Activated effector memory CD4-positive, alpha-beta T cell treated with Interleukin-2 at 50 U/mL for 16 hours (primary cell): ENCODE measurements around the gene PLPP1.

ENCODE experiments used
- DNase-seq: peaks from one replicate; pipeline ENCODE4 v3.0.0-alpha.2; 2020

The PLPP1 gene

DNA sequence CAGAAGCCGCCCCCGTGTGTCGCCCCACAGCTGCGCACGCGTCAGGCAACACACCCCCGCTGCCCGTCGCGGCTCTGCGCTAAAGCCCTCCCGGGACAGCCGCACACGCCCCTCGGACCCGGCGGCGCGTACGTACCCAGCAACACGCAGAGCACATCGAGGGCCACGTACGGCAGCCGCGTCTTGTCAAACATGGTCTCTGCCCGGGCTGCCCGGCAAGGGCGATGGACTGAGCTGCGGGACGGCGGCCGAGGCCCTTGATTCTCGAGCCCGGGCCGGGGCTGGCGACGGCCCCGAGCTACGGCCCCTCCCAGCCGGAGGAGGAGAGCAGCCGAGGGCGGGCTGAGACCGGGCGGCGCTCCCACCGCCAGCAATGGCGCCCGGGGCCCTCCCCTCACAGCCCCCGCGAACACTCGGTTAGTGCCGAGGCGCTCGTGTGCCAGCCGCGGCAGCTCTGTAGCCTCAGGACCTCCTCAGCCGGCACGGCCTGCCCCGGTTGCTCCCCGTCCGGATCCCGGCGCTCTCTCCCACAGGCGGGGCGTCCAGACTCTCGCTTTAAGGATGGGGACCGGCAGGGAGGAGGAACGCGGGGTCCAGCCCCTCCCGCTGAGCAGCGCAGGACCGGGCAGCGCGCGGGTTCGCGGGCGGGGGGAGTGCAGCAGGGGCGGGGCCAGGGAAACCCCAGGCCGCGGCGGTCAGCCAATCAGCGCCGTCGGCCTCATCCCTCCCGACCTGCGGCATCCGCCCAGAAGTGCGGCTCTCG lies at the start of gene PLPP1:
TSS of gene PLPP1 (minus strand) at position 529 of the 763 bp plus-strand sequence. CDS start at position 194, 335 bp downstream.
- DNase-seq, result peak; percentile 77

DNA sequence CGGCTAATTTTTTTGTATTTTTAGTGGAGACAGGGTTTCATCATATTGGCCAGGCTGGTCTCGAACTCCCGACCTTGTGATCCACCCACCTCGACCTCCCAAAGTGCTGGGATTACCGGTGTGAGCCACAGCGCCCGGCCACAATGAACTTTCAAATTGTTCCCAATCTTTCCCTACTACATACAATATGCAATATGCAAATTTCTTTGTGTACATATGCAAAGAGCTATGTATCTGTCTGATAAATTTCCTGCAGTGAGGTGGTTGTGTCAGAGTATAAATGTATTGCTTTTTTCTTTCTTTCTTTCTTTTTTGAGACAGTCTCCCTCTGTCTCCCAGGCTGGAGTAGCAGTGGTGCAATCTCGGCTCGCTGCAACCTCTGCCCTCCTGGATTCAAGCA lies 48.8 kb upstream of the PLPP1 start:
- DNase-seq, result no peak

DNA sequence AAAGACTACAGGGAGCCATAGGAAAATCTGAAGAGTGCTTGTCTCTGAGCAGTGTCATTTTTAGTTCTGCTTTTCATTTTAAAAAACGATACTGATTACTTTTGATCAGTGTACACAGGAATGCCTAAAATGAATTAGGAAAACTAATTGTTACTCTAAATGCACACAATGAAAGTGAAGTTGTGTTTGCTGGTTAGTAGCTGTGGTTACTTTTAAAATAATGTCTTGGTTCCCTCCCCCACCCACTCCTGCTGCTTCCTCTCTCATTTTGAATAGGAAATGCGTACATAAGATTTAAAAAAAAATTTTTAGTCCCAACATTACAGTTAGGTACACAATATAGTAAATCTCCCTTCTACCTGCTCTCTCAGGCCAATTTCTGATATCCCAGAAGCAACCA lies 47.5 kb upstream of the PLPP1 start:
- DNase-seq, result no peak

DNA sequence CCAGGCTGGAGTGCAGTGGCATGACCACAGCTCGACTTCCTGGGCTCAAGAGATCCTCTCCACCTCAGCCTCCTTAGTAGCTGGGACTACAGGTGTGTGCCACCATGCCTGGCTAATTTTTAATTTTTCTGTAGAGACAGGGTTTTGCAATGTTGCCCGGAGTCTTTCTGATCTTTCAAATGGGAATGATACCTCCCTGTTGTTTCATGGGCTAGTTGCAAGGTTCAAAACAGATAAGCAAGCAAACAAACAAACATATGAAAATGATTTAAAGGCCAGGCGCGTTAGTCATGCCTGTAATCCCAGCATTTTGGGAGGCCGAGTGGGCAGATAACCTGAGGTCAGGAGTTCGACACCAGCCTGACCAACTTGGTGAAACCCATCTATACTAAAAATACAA lies 45.3 kb upstream of the PLPP1 start:
- no peak for DNase-seq

DNA sequence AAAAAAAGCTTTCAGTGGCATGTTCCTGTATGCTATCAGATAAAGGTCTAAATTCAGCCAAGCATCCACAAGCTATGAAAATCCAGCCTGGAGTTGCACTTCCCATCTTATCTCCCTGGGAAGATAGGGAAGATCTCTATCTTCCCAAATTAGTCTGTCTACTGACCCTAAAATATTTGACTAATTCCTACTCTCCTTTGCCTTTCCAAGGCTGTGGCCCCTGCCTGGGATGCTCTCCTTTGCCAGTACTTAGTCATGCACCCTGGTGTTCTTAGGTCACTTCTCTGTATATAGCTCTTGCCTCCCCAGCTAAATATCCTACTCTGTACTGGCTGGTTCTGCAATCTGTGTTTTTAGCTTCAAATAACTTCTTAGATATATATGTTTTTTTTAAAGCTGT lies 44.0 kb upstream of the PLPP1 start:
- DNase-seq, result no peak

DNA sequence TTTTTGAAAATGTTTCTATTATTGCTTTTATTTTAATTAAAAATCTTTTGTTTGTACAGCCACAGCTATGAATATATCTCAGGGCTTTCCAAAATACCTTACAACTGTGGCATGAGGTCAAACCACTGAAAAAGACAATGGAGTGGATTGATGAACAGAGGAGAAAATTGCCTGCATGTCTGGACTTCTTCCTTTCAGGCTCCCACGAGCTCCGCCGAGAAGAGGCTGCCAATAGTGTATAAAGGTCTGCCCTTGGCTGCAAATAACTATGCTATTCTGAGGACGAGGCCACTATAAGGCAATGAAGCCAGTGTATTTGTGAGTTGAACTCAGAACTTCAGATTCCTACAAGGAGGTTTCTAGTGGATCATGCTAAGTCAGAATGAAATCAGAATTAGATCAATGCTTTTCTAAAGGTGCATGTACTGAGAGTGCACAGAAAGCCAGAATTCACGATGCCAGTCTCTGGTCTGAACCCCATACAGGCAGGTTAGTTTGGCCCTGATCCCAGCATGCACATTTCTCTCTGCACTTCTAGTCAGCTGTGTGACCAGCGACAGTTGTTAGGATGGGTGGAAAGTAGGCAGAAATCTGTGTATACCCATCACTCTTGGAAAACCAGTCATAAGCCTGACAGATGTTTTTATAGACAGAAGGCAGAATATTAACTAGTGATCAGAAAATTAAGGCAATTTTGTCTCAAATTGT lies 42.7 kb upstream of the PLPP1 start:
- no peak for DNase-seq

DNA sequence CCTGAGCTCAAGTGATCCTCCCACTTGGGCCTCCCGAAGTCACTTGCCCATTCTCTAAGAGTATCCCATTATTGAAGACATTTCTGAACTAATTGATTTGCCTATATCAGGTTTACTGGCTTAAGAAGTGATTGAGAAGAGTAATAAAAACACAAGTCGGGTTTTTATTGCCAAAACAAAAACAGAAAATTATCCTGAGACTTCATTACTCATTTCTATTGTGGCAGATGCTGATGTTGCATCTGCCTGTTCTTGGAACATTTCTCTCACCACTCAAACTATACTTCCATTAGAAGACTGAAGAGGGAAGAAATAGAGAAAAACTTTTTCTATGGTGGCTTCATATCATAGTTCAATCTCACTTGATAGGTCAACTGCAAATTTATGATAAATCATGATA lies 41.9 kb upstream of the PLPP1 start:
- no peak for DNase-seq

DNA sequence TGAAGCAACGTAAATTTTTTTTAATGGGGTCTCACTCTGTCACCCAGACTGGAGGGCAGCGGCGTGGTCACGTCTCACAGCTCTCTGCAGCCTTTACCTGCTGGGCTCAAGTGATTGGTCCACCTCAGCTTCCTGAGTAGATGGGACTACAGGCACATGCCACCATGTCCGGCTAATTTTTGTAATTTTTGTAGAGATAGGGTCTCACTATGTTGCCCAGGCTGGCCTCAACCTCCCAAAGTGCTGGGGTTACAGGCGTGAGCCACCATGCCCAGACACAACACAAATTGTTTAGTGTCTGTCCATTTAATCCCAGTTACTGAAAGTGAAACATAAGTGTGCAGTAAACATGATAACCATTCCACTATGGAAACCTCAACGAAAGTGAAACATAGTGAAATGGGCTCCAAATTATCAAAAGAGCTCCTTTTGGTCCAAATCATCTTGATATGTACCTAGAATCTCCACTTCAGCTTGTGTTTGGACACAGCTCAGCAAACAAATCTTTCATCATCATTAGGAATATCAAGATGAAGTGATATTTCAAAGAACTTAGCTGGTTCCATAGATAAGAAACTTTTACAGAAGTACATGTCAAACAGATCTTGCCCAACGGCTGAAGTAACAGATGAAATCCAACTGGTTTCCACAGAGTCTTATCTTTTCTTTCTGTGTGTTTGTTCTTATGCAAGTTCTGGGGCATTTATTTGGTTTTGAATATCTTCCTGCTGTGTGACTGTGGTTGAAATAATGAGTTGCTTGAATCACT lies 41.2 kb upstream of the PLPP1 start:
- DNase-seq, result no peak

DNA sequence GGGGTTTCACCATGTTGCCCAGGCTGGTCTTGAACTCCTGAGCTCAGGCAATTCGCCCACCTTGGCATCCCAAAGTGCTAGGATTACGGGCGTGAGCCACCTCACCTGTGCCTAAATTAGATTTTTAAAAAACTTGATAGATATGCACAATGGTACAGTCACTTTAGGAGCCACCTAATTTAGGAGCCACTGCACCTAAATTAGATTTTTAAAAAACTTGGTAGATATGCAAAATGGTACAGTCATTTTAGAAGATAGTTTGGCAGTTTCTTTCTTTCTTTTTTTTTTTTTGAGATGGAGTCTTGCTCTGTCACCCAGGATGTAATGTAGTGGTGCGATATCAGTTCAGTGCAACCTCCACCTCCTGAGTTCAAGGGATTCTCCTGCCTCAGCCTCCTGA lies 37.8 kb upstream of the PLPP1 start:
- DNase-seq, result no peak

DNA sequence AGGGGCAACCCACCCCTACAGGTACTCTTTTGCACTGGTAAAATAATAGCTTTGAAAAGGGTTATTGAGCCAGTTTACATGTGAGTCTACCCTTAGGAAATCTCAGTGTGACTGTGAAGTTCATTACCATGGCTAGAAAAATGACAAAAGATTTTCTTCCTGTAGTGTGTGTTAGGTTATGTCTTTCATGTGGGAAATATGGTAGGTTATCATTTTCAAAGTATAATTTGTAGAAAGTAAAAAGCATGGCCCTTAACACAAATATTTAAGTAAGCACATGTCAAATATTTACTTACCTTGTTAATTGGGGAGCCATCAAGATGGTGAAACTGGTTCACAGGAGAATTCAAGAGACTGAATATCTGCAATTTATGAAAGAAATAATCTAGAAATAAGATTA lies 37.3 kb upstream of the PLPP1 start:
- DNase-seq, result no peak

DNA sequence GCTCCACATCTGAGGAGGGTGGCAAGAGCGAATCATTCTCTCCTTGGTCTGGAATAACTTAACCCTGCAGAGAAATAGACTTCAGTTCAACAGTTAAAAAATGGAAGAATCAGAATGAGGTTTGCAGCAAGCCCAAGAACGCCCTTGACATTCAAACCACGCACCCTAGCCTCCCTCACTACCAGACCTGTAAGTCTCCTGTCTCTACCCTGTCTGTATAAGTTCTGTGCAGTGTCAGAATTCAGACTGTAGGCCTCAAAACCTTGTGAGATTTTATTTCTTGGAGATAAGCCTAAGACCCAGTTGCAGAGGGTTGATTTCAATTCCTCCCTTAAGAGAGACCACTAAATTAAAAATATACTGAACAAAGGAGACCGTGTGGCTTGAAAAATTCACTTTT lies 35.8 kb upstream of the PLPP1 start:
- DNase-seq, result no peak

DNA sequence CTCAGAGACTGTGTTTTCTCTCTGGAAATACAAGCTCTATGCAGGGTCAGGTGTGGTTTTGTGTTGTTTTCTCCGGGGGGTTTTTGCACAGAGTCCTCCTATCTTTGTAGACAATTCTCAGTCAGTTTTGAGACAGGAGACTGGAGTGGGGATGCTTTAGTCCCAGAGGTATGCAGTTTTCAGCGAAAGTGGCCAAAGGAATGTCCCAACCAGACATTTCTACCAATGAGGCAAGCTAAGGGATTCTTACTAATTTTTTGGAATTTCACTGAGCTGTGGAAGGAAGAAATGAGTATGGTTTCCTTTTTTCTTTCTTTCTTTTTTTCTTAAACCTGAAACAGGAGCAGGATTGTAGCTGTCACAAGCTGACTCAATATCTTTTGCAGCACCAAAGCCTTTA lies 35.3 kb upstream of the PLPP1 start:
- no peak for DNase-seq

DNA sequence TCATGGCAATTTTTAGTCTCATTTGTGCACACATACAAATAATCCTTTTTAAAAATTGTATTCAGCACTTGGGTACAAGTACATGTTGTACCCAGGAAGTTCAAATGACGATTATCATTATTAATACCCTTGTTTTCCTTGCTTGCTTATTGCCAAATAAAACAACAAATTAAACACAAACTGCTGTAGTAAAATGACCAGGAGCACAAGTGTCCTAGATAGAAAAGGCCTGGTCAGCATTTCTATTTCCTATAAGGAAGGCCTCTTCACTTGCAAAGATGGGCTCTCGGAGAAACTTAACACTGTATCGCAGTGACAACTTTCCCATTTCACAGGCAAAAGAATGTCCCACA lies 34.7 kb upstream of the PLPP1 start:
- no peak for DNase-seq

DNA sequence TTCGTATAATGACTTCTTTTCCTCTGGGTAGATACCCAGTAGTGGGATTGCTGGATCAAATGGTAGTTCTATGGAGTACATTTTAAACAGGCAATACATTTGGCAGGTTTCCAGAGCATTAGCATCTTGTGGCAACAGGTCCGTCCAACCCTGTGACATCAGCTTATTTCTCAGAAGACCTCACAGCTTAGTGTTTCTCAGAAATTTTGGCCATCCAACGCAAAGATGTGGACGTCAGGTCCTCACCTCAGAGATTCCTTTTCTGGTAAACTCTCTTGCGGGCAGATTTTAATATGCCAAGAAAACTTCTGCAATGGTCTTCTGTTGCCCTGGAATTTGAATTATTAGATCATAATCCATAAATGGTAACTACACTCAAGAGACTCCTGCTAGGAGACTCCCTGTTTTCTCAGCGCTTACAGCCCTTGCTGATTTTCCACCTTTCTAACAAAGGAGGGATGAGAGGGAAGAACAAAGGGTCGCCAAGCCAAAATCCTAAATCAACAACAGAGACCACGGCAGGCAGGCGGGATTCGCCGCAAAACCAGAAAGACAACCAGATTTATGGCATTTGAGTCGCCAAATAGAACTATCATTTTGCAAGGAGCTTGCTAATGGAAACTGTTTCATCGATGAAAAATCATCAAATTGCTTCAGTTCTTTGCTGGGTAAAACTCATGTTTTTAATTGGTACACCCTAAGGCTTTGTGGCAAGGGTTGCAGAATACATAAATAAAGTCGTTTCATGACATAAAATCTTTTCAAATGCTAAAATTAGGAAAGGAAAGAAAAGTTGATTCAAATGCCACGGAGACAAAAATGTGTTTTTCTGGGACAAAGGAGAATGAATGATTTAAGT lies 34.1 kb upstream of the PLPP1 start:
- DNase-seq, result no peak

DNA sequence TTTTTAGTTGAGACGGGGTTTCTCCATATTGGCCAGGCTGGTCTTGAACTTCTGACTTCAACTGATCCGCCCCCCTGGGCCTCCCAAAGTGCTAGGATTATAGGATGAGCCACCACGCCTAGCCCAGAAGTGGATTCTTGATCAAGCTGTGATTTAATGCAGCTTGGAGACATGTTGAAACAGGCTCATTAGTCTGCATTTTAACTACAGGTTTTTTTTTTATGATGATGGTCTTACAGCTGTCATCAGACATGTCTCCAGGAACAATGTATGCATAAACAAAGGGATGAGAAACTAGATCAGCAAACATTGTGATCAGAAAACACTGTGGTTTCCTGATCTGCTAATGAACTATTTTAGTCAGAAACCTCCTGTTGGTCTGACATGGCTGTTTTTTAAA lies 30.0 kb upstream of the PLPP1 start:
- DNase-seq, result no peak

DNA sequence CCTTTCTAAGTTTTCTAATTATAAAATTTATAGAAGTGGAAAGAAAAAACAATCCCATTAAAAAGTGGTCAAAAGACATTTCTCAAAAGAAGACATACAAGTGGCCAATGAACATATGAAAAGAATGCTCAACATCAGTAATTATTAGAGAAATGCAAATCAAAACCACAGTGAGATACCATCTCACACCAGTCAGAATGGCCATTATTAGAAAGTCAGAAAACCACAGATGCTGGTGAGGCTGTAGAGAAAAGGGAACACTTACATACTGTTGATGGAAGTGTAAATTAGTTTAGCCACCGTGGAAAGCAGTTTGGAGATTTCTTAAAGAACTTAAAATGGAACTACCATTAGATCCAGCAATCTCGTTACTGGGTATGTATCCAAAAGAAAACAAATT lies 23.7 kb upstream of the PLPP1 start:
- no peak for DNase-seq

DNA sequence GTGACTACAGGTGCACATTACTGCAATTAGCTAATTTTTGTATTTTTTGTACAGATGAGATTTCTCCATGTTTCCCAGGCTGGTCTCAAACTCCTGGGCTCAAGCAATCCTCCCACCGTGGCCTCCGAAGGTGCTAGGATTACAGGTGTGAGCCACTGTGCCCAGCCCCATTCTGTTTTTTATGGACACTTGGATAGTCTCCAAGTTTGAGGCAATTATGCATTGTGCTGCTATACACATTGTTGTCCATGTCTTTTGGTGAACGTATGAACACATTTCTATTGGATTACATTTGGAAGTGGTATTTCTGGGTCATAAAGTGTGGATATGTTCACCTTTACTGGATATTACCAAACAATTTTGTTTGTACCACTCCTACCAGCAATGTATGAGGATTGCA lies 22.4 kb upstream of the PLPP1 start:
- no peak for DNase-seq

DNA sequence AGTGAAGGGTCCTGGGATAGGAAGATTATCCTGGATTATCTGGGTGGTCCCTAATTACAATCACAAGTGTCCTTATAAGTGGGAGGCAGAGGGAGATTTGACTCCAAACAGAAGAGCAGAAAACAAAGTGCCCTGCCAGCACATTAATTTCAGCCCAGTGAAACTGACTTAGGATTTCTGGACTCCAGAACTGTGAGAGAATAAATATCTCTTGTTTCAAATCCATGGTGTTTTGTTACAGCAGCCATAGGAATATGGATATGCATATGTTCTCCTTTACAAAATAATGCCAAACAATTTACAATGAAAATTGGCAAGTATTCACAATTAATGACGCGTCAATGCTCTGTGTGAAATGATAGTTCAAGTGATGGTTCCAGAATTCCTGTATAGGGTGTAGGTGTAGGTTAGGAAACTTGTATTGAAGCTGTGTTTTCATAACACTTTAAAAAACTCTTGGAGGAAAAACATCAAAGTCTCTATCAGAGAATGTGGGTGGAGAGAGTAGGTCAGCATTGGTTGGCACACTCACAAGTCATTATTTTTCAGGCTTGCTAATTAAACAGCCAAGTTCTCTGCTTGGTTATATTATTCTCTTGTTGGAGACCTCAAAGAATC lies 19.9 kb upstream of the PLPP1 start:
- no peak for DNase-seq

DNA sequence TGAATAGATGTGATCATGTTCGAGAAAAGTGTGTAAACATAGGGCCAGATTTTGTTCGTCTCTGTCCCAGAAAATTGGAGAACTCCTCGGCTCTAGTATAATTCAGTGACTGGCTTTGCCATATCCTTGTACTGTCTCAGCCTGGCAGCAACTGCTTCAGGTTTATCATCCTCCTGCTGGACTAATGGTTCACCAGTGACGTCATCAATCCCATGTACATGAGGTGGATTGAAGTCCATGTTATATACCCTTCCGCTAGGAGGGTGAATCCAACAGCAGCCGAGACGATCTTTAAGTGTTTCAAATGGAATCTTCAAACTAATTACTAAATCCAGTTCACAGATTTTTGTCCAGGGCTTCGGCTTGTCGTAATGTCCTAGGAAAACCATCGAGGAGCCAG lies 17.1 kb upstream of the PLPP1 start:
- DNase-seq, result no peak

DNA sequence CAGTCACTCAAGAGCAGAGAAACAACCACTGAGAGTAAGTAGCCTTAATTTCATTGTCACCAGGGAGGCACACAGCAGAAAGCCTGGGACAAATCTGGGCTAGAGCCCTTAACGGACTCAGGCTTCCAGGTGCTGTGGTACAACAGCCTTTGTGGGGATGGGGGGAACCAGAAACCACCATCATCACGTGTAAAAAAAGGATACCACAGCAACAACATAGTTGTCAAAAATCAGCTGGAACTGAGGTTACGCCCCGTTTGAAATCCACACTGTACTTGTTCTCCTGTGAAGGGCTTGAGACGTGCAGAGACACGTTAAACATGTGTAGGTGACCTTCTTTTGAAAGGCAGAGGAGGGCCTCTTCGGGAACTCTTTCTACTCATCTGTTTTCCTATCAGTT lies 16.6 kb upstream of the PLPP1 start:
- no peak for DNase-seq

DNA sequence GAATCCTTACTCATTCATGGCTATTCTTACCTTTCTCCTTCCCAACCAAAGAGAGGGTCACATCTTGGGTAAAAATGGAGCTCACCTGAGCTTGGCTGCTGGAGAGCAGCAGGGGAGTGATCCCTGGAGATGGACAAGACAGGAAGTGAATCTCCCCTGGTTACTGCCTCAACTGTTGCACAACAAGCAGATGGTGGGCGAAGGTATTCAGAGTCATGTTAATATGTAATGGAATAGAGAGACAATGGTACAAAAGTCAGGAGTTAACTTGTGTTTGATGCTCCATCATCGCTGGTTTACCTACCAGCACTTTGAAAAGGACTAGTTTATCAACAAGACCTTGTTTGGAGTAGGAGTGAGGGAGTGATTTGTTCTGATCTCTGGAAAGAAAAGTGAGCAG lies 13.0 kb upstream of the PLPP1 start:
- no peak for DNase-seq

DNA sequence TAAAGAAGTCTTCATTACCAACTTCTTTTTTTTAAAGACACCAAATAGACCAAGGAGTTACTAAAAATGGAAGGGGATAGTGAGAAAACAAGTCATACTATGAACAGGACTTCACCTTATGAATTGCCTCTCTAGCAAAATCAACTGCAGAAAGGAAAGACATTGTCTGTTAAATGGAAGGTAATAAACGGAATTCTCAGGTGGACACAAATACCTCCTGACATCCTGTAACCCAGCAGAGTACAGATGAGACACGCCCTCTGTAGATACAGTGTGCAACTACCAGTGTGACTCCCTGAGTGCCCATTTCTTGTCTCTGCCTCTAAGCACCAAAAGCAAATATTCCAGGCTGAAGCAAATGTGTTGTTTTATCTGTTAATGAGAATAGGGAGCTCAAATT lies 12.2 kb upstream of the PLPP1 start:
- no peak for DNase-seq

DNA sequence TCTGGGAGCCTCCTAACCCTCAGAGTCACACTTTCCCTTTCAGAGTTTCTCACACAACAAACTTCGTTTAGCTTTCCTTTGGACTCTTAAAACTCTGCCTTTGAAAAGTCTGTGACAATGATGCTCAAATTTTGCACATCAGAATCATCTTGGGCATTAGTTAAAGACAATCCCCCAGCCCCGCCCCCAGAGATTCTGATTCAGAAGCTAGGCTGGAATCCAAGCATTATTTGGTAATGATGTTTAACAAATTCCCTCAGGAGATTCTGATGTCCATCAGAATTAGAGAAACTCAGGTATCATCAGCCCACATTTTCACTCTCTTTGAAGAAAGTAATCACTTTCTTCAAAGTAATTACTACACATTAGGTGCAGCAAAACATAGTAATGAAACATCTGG lies 9.6 kb upstream of the PLPP1 start:
- no peak for DNase-seq
